ENCODE measurements around the gene COLEC12.

Gene COLEC12

DNA sequence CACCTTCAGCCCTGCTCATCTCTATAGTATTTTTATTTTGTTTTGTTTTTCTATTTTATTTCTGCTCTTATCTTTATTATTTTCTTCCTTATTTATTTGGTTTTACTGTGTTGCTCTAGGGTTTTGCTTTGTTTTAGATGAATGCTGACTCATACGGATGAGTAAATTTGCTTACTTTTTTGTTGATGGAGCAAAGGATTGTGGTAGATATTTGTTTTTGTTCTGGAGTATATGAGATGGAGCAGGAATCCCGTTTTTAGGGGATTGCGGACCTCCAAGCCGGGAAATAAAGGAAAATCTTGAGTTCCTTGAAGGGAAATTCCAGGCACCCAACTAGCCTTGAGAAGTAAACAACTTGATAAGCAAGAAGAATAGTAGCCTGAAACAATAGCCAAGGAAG, 15.3 kb upstream of the COLEC12 start:
- peaks cover 9% of the 10 kb centered on the region for H3K9me3 Mint-ChIP-seq
- H3K27me3 Mint-ChIP-seq, result no peaks in the 10 kb centered on the region
- H3K4me3 Mint-ChIP-seq, result no peak overlapping the region
- peaks cover 3% of the 10 kb centered on the region for H3K36me3 Mint-ChIP-seq
- no peaks in the 10 kb centered on the region for H3K4me1 Mint-ChIP-seq
- no peak for DNase-seq
- CTCF ChIA-PET, result interaction anchor here (1.4 kb wide), 1 partner anchor 19 kb away, joined by 5 read pairs; no protein-coding TSS in a partner anchor
- H3K27ac Mint-ChIP-seq, result no peak overlapping the region

DNA sequence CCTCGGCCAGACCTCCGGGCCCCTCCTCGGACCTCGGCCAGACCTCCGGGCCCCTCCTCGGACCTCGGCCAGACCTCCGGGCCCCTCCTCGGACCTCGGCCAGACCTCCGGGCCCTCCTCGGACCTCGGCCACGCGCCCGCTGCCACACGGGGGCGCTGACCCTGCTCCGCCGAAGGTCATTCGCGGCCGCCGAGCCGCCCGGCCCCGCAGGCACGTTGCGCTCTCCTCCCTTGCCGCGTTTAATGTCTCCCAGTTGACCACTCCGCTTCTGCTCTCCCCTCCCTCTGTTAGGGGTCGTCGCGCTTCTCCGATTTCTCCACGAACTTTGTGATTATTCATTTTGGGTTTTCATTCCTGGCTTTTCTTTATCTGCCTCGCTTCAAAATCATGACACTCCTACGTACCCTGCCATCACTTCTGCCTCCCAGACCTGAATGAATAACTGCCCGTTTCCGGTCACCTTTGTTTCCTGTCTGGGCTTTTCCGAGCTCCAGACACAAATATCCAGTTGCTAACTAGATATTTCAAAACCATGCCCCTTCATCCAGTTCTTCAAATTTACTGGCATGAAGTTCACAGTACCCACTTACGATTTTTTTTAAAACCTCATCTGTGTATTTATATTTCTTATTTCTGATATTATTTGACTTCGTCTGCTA, 14.8 kb upstream of the COLEC12 start:
- H3K27me3 Mint-ChIP-seq, result no peaks in the 10 kb centered on the region
- H3K4me3 Mint-ChIP-seq, result peak overlapping the region; percentile 12
- peak overlapping the region; percentile 84 for H3K27ac Mint-ChIP-seq
- CTCF ChIA-PET, result no interaction called here
- H3K36me3 Mint-ChIP-seq, result peaks cover 3% of the 10 kb centered on the region
- H3K9me3 Mint-ChIP-seq, result peaks cover 9% of the 10 kb centered on the region
- no peaks in the 10 kb centered on the region for H3K4me1 Mint-ChIP-seq
- no peak for DNase-seq

DNA sequence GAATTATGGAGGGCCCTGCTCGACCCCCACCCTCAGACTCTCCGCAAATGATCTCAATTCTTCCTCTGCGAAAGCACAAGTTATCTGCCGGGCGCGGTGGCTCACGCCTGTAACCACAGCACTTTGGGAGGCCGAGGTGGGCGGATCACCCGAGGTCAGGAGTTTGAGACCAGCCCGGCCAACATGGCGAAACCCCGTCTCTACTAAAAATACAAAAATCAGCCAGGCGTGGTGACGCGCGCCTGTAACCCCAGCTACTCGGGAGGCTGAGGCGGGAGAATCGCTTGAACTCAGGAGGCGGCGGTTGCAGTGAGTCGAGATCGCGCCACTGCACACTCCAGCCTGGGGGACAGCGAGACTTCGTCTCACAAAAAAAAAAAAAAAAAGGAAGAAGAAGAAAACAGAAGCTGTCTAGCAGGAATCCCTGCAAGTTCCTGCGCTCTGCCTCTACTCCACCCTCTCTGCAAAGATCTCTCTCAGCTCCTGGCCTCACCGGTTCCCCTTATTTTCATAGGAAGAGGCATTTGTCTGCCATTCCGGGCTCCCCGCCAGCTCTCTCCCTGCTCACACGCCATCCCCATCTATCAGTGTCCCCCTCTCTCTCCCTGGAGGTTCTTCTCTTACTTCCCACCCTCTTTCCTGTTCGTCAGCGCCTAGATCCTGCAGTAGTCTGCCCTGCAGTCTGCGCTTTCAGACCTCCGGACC, 13.5 kb upstream of the COLEC12 start:
- no peaks in the 10 kb centered on the region for H3K4me1 Mint-ChIP-seq
- no peak overlapping the region for H3K4me3 Mint-ChIP-seq
- peaks cover 9% of the 10 kb centered on the region for H3K9me3 Mint-ChIP-seq
- H3K27ac Mint-ChIP-seq, result no peak overlapping the region
- CTCF ChIA-PET, result no interaction called here
- peaks cover 3% of the 10 kb centered on the region for H3K36me3 Mint-ChIP-seq
- H3K27me3 Mint-ChIP-seq, result no peaks in the 10 kb centered on the region
- DNase-seq, result no peak

DNA sequence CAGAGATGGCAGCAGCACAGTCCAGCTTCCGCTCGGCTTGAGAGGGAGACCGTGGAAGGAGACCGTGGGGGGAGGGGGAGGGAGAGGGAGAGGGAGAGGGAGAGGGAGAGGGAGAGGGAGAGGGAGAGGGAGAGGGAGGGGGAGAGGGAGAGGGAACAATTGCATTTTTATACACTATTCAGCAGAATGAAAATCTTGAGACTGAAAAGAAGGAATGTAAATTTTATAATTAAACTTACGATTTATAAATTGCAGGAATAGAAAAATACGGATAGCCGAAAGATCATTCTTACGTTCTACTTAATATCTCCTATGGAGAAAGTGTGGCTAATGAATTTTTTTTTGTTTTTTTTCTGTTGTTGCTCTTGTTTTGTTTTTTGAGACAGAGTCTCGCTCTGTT, 12.5 kb upstream of the COLEC12 start:
- H3K36me3 Mint-ChIP-seq, result peaks cover 3% of the 10 kb centered on the region
- peaks cover 9% of the 10 kb centered on the region for H3K9me3 Mint-ChIP-seq
- CTCF ChIA-PET, result no interaction called here
- H3K4me1 Mint-ChIP-seq, result no peaks in the 10 kb centered on the region
- no peak overlapping the region for H3K27ac Mint-ChIP-seq
- H3K4me3 Mint-ChIP-seq, result no peak overlapping the region
- H3K27me3 Mint-ChIP-seq, result no peaks in the 10 kb centered on the region
- DNase-seq, result no peak

DNA sequence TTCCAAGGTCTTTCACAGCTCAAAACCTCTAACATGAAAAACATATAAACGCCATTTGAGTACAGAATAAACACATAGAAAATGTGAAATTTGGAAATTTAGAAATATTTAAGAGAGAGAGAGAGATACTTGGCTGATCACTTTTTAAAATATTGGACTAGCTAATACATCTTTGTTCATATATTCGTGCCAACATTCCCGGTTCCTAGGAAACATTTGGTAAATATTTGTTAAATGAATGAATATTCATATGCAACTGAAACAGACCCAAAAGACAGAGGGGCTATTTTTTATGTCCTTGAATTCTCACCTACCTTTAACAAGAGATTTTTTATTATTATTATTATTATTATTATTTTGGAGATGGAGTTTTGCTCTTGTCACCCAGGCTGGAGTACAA, 8.3 kb upstream of the COLEC12 start:
- no peak overlapping the region for H3K4me3 Mint-ChIP-seq
- H3K9me3 Mint-ChIP-seq, result no peaks in the 10 kb centered on the region
- H3K36me3 Mint-ChIP-seq, result no peaks in the 10 kb centered on the region
- CTCF ChIA-PET, result no interaction called here
- no peak for DNase-seq
- no peak overlapping the region for H3K27ac Mint-ChIP-seq
- H3K27me3 Mint-ChIP-seq, result peaks cover 10% of the 10 kb centered on the region
- H3K4me1 Mint-ChIP-seq, result no peaks in the 10 kb centered on the region

DNA sequence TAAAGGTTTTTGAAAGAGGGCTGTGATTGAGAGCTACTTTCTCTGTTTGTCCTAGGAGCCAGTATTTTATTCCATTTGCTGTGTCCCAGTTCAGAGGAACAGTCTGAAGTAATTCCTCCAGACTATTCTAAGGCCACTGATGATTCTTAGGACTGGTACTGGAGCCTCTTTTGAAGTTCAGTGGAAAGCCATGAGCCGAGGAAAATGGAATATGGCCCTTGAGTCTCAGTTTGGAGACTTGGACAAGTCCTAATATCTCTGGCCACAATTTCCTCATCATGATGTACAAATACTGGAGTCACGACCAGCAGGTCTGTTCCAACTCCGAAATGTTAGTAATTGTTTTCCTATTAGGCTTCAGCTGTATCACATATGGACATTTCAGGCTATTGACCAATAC, 7.1 kb upstream of the COLEC12 start:
- no peak overlapping the region for H3K4me3 Mint-ChIP-seq
- CTCF ChIA-PET, result no interaction called here

DNA sequence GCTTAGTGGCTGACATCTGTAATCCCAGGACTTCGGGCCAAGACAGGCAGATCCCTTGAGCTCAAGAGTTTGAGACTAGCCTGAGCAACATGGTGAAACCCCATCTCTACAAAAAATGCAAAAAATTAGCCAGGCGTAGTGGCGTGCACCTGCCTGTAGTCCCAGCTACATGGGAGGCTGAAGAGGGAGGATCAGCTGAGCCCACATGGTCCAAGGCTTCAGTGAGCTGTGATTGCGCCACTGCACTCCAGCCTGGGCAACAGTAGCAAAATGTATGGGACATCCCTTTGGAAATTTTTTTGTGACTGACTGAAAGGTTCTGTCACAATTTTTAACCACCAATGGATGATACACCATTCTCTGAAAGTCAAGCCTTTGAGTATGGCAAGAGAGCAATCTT, 6.3 kb upstream of the COLEC12 start:
- no peaks in the 10 kb centered on the region for H3K4me1 Mint-ChIP-seq
- H3K36me3 Mint-ChIP-seq, result no peaks in the 10 kb centered on the region
- H3K27ac Mint-ChIP-seq, result no peak overlapping the region
- no peak overlapping the region for H3K4me3 Mint-ChIP-seq
- no peak for DNase-seq
- peaks cover 24% of the 10 kb centered on the region for H3K27me3 Mint-ChIP-seq
- CTCF ChIA-PET, result interaction anchor here (1.8 kb wide), 1 partner anchor 10 kb away, joined by 4 read pairs; no protein-coding TSS in a partner anchor
- H3K9me3 Mint-ChIP-seq, result no peaks in the 10 kb centered on the region

More for the DNA sequence above, 7.1 kb upstream of the COLEC12 start:
- Mint-ChIP-seq H3K27ac (no peak overlapping the region), H3K36me3 (no peaks in the 10 kb centered on the region), H3K4me1 (no peaks in the 10 kb centered on the region), H3K9me3 (no peaks in the 10 kb centered on the region), H3K27me3 (peaks cover 17% of the 10 kb centered on the region)
- DNase-seq, result no peak

DNA sequence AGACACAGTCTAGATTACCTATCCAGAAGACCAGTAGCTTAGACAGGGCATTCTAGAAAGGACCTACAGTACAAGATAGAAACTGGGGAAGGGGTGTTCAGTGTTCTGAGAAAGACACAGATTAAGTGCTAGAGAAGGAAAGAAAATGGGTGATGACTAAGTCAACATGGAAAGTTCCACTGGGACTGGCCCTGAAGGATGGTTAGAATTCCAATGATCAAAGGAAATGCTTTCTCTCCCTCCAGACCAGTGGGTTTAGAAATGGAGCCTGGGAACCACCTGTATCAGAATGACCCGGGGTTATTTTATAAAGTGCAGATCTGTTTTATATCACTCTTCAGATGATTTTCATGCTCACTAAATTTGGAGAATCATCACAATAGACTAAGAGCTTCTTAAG, 5.8 kb upstream of the COLEC12 start:
- H3K27ac Mint-ChIP-seq, result no peak overlapping the region
- peaks cover 29% of the 10 kb centered on the region for H3K27me3 Mint-ChIP-seq
- H3K4me3 Mint-ChIP-seq, result no peak overlapping the region
- no peak for DNase-seq
- no peaks in the 10 kb centered on the region for H3K4me1 Mint-ChIP-seq
- CTCF ChIA-PET, result interaction anchor here (1.8 kb wide), 1 partner anchor 10 kb away, joined by 4 read pairs; no protein-coding TSS in a partner anchor
- H3K36me3 Mint-ChIP-seq, result no peaks in the 10 kb centered on the region
- H3K9me3 Mint-ChIP-seq, result no peaks in the 10 kb centered on the region

DNA sequence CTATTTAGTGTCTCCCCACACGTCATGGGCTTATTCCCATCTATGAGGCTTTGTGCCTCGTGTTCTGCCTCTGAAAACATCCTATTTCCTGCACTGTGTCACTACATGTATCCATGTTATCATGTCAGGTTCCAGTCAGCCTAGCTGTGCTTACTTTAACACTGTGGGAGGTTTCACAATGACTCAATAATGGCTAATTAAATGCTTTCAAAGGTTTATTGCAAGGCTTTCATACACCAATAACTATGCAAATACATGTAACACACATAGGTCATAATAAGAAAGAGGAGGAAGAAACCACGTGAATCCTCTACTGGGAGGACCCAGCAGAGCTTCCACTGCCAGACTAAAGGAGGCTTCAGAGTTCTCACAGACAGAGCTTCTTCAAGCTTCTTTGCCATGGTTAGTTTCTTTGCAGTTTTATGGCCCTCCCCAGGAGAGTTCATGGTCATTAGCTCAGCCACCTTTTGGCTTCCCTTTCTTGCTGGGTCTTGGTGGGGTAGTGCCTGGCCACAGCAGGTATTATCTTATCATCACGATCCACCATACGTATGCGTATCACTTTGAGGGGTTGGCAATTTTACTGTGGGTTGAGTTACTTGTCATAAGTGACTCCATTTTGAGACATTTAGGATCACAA, 5.1 kb upstream of the COLEC12 start:
- CTCF ChIA-PET, result interaction anchor here (1.8 kb wide), 1 partner anchor 9 kb away, joined by 4 read pairs; no protein-coding TSS in a partner anchor
- no peaks in the 10 kb centered on the region for H3K36me3 Mint-ChIP-seq
- no peaks in the 10 kb centered on the region for H3K4me1 Mint-ChIP-seq
- H3K27ac Mint-ChIP-seq, result no peak overlapping the region
- no peaks in the 10 kb centered on the region for H3K9me3 Mint-ChIP-seq
- no peak overlapping the region for H3K4me3 Mint-ChIP-seq
- peaks cover 36% of the 10 kb centered on the region for H3K27me3 Mint-ChIP-seq
- no peak for DNase-seq

DNA sequence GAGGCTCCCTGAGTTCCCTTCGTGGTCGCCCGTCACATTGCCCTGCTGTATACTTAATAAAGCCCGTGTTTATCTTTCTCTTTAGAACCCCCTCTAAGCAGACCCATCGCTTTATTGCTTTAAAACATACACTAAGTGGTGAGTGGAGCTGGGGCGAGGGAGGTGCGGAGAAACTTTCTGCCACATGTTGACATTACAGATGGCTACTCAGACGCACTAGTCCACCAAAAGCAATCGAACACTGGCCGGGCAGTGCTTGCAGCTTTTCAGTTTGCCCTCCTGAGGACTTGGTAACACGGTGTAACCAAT, 859 bp upstream of the COLEC12 start:
- Mint-ChIP-seq H3K9me3 (no peaks in the 10 kb centered on the region), H3K4me1 (peaks cover 8% of the 10 kb centered on the region), H3K4me3 (no peak overlapping the region), H3K36me3 (no peaks in the 10 kb centered on the region), H3K27ac (no peak overlapping the region), H3K27me3 (peaks cover 66% of the 10 kb centered on the region)
- CTCF ChIA-PET, result no interaction called here
- DNase-seq, result no peak

DNA sequence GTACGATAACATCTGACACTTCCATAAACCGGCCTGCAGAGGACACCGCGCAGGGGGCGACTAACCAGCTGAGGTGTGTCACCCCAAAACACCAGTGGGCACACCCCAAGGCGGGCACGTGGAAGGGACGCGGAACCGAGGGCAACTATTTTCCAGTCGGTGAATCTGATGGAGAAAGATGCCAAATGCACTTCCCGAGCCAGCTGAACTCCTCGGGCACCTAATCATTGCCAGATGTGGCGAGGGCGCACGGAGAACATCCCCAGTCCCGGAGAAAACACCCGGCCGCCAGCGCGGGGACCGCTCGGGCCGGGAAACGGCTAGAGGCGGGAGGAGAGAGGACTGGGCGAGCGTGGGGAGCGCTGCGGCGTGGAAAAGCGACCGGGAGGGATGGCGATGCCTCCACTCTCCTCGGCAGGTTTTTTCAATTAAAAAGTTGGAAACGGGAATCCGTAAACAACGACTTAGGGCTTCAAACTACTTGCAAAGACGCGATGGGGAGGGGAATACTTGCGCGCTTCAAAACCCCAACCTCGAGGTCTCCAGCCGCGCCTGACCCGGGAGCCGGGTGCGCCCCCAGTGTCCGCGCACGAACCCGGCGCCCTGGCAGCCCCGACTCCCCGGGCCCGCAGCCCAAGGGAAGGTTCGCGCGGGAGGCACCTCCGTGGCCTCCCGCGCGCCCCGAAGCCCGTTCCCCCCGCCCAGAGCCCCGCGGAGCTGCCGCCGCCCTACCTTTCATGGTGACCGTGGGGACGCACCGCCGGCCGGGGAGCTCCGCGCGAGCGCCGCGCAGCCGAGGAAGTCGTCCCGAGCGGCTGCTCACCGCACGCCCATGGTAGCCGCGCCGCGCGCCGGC, 497 bp downstream of the COLEC12 start:
- Mint-ChIP-seq H3K4me1 (peaks cover 8% of the 10 kb centered on the region), H3K27ac (no peak overlapping the region), H3K36me3 (no peaks in the 10 kb centered on the region), H3K4me3 (no peak overlapping the region), H3K9me3 (no peaks in the 10 kb centered on the region), H3K27me3 (peaks cover 66% of the 10 kb centered on the region)
- CTCF ChIA-PET, result no interaction called here
- DNase-seq, result no peak

DNA sequence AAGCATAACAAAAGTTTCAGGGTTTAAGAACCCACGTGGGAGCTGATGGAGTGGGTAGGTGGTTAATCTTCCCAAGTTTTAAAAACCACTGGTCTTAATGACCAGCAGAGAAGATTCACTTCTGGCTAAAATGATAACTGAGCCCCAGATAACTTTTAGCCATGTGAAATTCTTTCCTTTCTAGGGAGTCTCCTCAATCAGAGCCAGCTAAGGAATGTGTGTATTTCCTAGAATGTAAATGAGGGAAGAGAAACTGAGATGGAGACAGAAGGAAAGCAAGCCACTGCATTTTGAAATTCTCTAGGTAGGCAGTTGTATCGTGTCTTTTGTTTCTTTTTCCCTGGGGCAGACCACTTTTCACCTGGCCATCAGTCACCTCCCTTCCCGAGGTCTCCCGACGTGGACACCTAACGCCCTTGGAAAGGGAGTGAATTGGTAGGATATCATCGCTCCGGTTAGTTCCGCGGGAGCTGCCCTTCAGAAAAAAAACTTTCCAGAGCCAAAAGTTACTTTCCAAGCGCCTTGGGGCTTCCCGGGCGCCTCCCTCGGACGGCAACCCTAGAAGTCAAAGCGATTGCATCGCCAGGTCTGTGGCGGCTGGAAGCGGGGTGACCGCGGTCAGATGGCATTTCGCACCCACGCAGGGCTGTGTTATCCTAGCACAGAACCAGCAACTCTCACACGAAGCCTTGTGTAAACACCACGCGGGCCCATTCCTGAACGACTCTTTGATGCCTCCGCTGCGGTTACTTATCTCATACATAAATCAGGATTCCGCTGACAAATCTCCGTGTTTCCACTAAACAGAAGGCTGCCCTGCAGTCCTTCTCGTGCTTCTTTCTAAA, 1.3 kb downstream of the COLEC12 start:
- H3K4me3 Mint-ChIP-seq, result no peak overlapping the region
- no peak overlapping the region for H3K27ac Mint-ChIP-seq
- H3K9me3 Mint-ChIP-seq, result no peaks in the 10 kb centered on the region
- CTCF ChIA-PET, result no interaction called here
- no peaks in the 10 kb centered on the region for H3K36me3 Mint-ChIP-seq
- H3K27me3 Mint-ChIP-seq, result peaks cover 58% of the 10 kb centered on the region
- no peak for DNase-seq
- peaks cover 8% of the 10 kb centered on the region for H3K4me1 Mint-ChIP-seq

DNA sequence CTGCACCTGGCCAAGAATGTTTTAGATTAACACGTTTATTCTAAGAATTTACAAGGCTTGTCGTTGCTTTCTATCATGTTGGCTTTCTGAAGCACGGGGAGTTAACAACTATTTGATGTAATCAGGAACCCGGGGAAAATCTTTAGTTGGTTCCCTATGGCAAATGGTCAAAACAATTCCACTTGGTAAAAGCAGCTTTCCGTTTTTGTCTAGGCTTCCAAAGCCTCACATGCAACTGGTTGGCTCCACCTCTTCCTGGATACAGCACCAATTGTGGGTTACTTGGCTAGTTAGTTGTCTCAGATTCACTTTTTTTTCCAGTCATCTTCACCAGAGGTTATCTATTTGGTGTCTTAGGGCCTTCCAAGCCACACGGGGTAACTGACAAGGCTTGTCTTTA, 2.8 kb downstream of the COLEC12 start:
- CTCF ChIA-PET, result interaction anchor here (1.5 kb wide), 1 partner anchor 19 kb away, joined by 5 read pairs; no protein-coding TSS in a partner anchor
- no peak for DNase-seq
- H3K4me3 Mint-ChIP-seq, result no peak overlapping the region
- H3K36me3 Mint-ChIP-seq, result no peaks in the 10 kb centered on the region
- no peak overlapping the region for H3K27ac Mint-ChIP-seq
- H3K27me3 Mint-ChIP-seq, result peaks cover 49% of the 10 kb centered on the region
- no peaks in the 10 kb centered on the region for H3K9me3 Mint-ChIP-seq
- peaks cover 8% of the 10 kb centered on the region for H3K4me1 Mint-ChIP-seq
